HG03457 (cell line): Measurements from ENCODE around the gene BABAM2.
"Not testable (repeated sequence)": the region's sequence is repeated elsewhere in the genome, so short reads cannot be mapped to it uniquely, and the experiment has no call there.

ENCODE experiments used
- ATAC-seq: cut with Tn5 transposase; IDR thresholded peaks from one replicate; pipeline ENCODE4 v1.9.1; 2021; ENCODE audit warnings: moderate number of reproducible peaks; ENCODE audit not compliant: unreplicated experiment

The BABAM2 gene

DNA sequence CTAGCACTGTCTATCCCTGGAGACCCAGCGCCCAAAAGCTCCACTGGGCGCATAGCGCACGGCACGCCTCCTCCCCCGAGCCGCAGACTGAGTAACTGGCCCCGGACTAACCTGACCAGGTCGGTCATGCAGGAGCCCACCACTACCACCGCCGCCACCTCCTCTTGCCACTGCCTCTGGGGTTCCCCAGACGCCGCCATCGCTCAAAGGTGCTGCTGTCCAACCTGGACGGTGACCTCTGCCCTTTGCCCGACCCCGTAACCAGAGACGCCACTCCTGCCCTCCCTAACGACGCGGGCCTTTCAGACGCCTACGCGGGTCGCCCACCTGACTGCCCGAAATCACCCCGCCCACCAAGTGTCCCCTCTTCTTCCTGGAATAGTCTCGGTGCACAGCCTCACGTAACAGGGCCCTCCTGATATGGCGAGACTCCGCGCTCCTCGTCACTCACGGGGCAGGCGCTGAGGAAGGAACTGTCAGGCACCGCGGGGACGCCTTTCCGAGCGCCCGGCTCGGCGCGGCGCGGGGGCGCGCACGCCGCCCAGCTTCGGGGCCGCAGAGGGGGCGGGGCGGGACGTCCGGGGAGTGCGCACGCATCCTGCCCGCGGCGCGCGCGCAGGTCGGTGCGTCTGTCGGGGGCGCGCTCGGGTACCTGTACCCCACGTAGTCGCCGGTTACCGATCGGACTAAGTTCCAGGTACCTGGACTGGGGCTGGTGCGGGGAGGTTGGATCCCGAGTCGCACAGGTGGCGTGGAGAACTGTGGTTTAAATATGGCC is at the start of gene BABAM2, which contains the start of gene RBKS:
Gene BABAM2 (plus strand): TSS at position 584 of the 778 bp plus-strand sequence. CDS start 3,828 bp downstream, outside the sequence.
Gene RBKS (minus strand): TSS at position 242 of the 778 bp plus-strand sequence. CDS start 42 bp downstream, at position 200.
- peak; percentile 57 for ATAC-seq

GRCh38 chr2:27842894-27843293 is 47.6 kb upstream of the BABAM2 start:
- ATAC-seq: no peak

DNA sequence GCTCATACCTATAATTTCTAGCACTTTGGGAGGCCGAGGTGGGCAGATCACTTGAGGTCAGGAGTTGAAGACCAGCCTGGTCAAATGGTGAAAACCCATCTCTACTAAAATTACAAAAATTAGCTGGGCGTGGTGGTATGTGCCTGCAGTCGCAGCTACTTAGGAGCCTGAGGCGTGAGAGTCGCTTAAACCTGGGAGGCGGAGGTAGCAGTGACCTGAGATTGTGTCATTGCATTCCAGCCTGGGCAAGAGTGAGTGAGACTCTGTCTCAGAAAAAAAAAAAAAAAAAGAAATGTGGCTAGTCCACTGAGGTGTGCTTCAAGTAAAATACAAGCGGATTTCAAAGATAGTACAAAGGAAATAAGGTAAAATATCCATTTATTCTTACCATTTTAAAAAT is 46.5 kb upstream of the BABAM2 start:
- ATAC-seq: no peak

GRCh38 chr2:27844821-27845255 is 45.7 kb upstream of the BABAM2 start:
- ATAC-seq: no peak

DNA sequence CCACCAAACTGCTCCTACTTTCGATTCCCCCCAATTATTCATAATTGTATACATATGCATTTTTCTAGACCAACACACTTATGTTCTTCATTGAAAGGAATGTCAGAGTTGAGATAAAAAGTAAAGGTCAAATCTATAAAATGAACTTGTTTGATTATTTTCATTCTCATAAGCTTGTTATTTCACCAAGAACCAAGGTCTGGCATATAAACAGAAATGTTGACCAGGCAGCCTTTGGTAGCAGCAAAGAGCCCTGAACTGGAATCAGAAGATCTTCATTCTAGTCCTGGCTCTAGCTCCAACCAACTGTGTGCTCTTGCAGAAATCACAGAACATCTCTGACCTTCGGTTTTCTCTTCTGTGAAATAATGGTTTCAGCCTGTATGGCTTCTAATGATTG is 43.2 kb upstream of the BABAM2 start:
- no peak for ATAC-seq

DNA sequence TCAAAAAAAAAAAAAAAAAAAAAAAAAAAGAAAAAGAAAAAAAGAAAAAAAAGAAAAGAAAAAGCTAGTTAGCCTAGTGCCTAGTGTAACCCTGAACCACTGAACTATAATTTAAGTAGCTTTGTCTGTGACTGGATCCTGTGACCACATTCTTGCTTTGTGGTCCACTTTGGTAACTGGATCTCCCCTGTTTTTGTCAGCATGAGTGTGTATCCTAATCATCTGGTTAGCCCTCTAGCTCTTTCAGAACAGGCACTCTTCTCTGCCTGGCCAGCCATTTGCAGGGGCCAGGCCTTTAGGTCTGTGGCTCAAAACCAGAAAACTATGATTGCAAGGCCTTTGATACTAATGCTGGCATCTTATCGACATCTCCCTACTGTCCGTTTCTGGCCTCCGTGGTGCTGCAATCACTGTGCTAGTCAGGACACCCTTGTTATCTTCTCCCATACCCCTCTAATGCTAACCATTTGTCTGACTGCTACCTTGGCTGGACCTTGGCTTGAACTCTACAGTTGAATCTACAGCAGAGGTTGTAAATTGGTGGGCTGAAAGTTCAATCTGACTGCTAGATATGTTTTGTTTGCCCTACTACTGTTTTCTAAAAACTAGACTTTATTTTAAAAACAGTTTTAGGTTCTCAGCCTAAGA is 40.8 kb upstream of the BABAM2 start:
- no peak for ATAC-seq

DNA sequence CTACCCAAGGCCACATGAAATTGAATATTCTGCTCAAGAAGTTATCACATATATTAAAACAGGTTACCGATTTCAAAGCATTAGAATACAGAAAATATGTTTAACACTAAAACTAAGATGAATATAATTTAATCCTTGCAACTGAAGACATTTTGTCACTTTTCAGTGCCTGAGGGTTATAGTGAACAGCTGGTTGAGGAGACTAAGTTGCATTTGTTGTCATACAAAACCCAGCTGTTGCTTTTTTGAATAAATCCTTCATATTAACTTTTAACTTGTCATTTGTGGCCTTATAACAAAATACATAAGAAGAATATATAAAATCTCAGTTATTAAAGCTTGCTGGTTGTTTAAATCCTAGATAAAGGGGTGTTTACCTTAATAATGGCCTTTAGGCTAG is 37.8 kb upstream of the BABAM2 start:
- ATAC-seq: no peak

DNA sequence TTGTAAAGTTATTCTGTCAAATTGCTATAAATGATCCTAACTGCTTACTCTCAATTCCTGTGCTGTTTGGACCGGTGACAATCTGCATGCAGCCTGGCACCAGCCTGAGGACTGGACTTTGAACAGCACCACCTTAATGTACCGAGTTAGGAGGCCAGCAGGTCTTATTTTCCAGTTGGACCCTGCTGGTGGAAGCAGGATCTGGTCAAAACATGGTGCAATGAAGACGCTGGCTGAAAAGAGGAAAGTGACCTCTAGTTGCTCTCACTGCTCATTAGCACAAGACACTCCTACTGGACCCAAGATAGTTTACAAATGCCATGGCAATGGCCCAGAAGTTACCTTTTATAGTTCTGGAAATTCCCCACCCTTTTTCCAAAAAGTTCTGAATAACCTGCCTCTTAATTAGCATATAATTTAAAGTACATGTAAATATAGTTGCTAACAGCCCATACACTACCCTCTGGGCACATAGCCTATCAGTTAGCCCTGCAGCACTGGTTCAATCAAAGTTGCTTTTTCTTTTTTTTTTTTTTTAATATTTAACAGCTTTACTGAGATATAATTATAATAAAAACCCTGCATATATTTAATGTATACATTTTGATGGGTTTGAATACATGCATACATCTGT is 36.2 kb upstream of the BABAM2 start:
- ATAC-seq: no peak

DNA sequence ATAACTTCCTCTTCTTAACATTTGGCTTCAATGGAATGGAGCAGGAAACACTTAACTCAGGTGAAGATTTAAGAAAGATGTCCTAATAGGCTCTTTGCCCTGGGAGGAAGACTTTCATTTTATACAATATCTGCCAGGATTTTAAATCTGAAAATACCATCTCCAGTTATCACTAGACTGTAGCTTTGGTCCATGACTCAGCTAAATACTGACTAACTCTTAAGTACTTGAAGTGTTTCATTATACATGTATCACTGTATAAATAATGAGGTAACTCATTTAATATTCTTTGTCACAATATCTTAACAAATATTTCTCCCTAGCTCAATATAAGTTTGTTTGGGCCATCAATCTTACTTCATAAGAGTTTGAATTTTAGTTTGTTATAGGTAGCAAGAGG is 35.1 kb upstream of the BABAM2 start:
- ATAC-seq: no peak

- no peak for ATAC-seq
Measured at GRCh38 chr2:27856386-27856785, 34.1 kb upstream of the BABAM2 start.

DNA sequence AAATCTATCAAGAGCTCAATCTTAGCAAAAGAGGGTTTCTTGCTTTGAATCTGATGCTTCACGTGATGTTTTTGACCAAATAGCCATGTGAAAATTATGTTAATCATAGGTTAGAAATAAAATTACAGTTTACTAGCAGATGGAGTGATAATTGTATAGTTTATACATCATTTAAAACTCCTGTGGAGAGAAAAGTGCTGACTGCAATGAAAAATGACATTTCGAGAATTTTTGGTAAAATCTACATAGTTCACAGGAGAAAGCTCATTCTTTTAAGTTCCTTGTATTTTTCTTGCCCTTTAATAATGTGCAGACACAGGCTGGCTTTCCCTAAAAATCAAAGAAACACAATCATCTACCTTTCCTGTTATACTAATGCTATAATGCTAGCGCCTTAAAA is 33.6 kb upstream of the BABAM2 start:
- no peak for ATAC-seq

DNA sequence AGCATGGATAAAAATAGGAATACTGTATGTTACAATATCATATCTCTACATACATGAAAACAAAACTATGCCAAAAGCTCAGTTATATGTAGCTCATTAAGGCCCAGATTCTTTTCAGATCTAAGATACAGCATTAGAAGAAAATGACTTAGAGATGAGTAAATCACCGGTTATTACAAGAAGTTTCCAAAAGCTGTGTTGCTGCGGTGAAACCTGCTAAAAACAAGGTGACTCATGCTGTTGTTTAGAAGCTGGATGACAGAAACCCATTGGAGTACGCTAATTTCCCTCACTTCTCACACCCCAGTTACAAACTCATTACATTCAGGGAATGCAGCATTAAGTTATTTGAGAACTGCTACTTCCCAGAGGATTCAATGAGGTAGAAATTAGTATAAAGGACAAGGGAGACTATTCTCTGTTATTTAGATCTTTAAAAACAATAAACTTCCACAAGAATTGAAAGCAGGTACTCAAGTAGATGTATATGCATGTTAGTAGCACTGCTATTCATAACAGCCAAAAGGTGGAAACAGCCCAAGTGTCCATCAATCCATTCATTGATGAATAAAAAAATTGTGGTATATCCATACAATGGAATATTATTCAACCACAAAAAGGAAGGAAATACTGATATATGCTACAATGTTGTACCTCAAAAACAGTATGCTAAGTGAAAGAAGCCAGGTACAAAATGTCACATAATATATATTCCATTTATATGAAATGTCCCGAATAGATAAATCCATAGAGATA is 32.9 kb upstream of the BABAM2 start:
- no peak for ATAC-seq

DNA sequence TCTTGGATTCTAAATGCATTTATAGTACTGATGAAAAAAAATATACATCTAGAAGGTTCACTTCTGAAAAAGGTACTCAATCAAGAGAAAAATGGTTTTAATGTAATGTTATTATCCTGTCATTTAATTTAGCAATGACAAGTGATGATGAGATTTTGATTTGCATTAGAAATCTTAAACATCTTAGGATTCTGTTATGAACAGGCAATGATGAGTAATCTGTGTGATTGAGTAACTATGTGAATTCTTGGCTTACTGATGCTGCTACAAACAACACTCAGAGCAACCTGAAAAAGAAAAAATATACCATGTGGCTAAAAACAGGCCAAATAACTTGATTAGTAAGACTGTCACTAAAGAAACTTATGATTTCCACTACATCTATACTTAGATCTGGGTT is 30.4 kb upstream of the BABAM2 start:
- ATAC-seq: no peak

- ATAC-seq: no peak
Measured at GRCh38 chr2:27863146-27863545, 27.4 kb upstream of the BABAM2 start.

DNA sequence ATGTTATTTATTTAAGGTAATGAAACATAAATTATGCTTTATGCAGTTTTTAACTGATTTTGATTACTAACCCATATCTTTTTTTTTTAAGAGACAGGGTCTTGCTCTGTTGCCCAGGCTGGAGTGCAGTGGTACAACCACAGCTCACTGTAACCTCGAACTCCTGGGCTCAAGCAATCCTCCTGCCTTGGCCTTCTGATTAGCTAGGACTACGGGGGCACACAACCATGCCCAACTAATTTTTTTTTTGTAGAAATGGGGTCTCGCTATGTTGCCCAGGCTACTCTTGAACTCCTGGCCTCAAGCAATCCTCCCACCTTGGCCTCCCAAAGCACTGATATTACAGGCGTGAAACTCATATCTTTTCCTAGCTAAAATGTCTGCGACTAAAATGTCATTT is 26.6 kb upstream of the BABAM2 start:
- ATAC-seq: not testable (repeated sequence)

- no peak for ATAC-seq
Measured at GRCh38 chr2:27866237-27866636, 24.3 kb upstream of the BABAM2 start.

- ATAC-seq: no peak
Measured at GRCh38 chr2:27869763-27870162, 20.8 kb upstream of the BABAM2 start.

GRCh38 chr2:27870724-27871123 is 19.8 kb upstream of the BABAM2 start:
- no peak for ATAC-seq

GRCh38 chr2:27871802-27872201 is 18.7 kb upstream of the BABAM2 start:
- ATAC-seq: no peak

- ATAC-seq: no peak
Measured at GRCh38 chr2:27873091-27873490, 17.4 kb upstream of the BABAM2 start.
